ENCODE data around the gene CCNYL1.
"Not testable (repeated sequence)": the region's sequence is repeated elsewhere in the genome, so short reads cannot be mapped to it uniquely, and the experiment has no call there.

The CCNYL1 gene

GRCh38 chr2:207749873-207750272, 38.4 kb downstream of the CCNYL1 start:
- TF ChIP-seq, protein P1, sequence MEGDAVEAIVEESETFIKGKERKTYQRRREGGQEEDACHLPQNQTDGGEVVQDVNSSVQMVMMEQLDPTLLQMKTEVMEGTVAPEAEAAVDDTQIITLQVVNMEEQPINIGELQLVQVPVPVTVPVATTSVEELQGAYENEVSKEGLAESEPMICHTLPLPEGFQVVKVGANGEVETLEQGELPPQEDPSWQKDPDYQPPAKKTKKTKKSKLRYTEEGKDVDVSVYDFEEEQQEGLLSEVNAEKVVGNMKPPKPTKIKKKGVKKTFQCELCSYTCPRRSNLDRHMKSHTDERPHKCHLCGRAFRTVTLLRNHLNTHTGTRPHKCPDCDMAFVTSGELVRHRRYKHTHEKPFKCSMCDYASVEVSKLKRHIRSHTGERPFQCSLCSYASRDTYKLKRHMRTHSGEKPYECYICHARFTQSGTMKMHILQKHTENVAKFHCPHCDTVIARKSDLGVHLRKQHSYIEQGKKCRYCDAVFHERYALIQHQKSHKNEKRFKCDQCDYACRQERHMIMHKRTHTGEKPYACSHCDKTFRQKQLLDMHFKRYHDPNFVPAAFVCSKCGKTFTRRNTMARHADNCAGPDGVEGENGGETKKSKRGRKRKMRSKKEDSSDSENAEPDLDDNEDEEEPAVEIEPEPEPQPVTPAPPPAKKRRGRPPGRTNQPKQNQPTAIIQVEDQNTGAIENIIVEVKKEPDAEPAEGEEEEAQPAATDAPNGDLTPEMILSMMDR (IDR thresholded peaks at IDR 0.05; ENCODE audit: low read depth, low read length), result no peak
- H3K9me3 ChIP-seq, result no peaks in the 10 kb centered on the region
- H3K4me3 ChIP-seq (ENCODE audit: low read depth, low read length), result no peak overlapping the region
- peaks cover 7% of the 10 kb centered on the region for H3K4me1 ChIP-seq
- no peaks in the 10 kb centered on the region for H3K36me3 ChIP-seq
- no peaks in the 10 kb centered on the region for H3K27me3 ChIP-seq
- DNase-seq, result no peak

DNA sequence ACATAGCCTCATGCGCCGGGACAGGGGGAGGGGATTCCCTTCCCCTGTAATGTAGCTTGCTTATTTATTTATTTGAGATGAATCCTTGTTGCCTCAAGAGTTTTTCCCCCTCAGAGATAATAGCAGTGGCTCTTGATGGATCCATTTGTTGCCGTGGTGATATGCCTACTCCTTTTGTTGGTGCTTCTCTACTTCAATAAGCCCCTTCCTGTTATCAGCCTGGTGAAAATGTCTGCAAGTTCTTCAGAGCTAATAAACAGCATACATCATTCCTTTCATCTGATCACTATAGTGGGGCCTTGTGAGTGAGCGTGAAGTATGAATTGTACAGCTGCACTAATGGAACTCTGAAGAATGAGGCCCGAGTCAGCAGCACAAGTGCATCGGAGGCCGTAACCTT, 38.9 kb downstream of the CCNYL1 start:
- no peak for DNase-seq
- H3K27me3 ChIP-seq, result no peaks in the 10 kb centered on the region
- H3K9me3 ChIP-seq, result no peaks in the 10 kb centered on the region
- H3K4me1 ChIP-seq, result peaks cover 3% of the 10 kb centered on the region
- no peaks in the 10 kb centered on the region for H3K36me3 ChIP-seq
- no peak overlapping the region for H3K4me3 ChIP-seq (ENCODE audit: low read depth, low read length)
- TF ChIP-seq, protein P1 (IDR thresholded peaks at IDR 0.05; ENCODE audit: low read depth, low read length), result no peak

- peaks cover 3% of the 10 kb centered on the region; the same call in 1 of the 2 replicates for H3K4me1 ChIP-seq
- no peaks in the 10 kb centered on the region for H3K27me3 ChIP-seq
- TF ChIP-seq, protein P1 (IDR thresholded peaks at IDR 0.05; ENCODE audit: low read depth, low read length), result no peak
- H3K4me3 ChIP-seq (ENCODE audit: low read depth, low read length), result no peak overlapping the region
- DNase-seq, result no peak
- no peaks in the 10 kb centered on the region for H3K9me3 ChIP-seq
- H3K36me3 ChIP-seq, result no peaks in the 10 kb centered on the region
These were observed 39.4 kb downstream of the CCNYL1 start for GRCh38 chr2:207750876-207751275.

- H3K9me3 ChIP-seq; DNase-seq; H3K4me1 ChIP-seq; H3K36me3 ChIP-seq; H3K27me3 ChIP-seq; H3K4me3 ChIP-seq (ENCODE audit: low read depth, low read length): not testable (repeated sequence)
These were observed 42.2 kb downstream of the CCNYL1 start for GRCh38 chr2:207753688-207754087.

- DNase-seq, result no peak
- Histone ChIP-seq H3K36me3 (no peaks in the 10 kb centered on the region), H3K27me3 (no peaks in the 10 kb centered on the region), H3K9me3 (no peaks in the 10 kb centered on the region), H3K4me3 (ENCODE audit: low read depth, low read length) (no peak overlapping the region), H3K4me1 (peaks cover 3% of the 10 kb centered on the region; the same call in 1 of the 2 replicates)
- TF ChIP-seq, protein P1 (IDR thresholded peaks at IDR 0.05; ENCODE audit: low read depth, low read length), result no peak
These were observed 43.3 kb downstream of the CCNYL1 start for GRCh38 chr2:207754498-207755383.

DNA sequence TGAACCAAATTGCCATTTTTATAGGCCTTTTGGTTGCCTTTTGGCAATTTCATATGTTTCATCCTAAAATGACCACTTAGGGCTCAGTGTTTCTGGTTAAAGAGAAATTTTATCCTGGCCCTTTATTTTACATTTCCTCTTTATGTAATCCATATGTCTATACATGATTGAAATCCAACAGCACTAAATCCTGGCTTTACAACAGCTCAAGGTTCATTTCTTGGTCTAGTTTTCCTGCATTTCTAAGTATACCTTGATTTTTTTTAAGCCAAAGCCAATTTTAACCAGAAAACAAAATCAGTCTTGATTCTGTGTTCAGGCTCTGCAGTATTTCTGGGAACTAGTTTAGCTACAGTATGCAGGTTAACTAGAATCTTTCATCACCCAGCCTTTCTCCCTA, 46.6 kb downstream of the CCNYL1 start:
- Histone ChIP-seq H3K4me1 (no peaks in the 10 kb centered on the region), H3K9me3 (no peaks in the 10 kb centered on the region), H3K36me3 (no peaks in the 10 kb centered on the region), H3K4me3 (ENCODE audit: low read depth, low read length) (no peak overlapping the region), H3K27me3 (no peaks in the 10 kb centered on the region)
- TF ChIP-seq, protein P1 (IDR thresholded peaks at IDR 0.05; ENCODE audit: low read depth, low read length), result no peak
- no peak for DNase-seq
